ENCODE results near the gene HMGB1. TPM values are rescaled to one million over a fixed set of nuclear protein-coding genes. Genes with fewer than 3 reads are reported as not detected.

HMGB1 gene
- total RNA-seq, 1 donor from 2014 or later, result 230 TPM

GRCh38 chr13:30422054-30422839 lies 43.5 kb downstream of the HMGB1 start, which contains the start of gene UBE2L5:
Gene UBE2L5, plus strand, starts transcription at chr13:30422493. Its CDS starts 5,498 bp downstream, at chr13:30427991.
- Mint-ChIP-seq H3K27ac (ENCODE audit: unreplicated experiment) (peak within 1 kb of the TSS; percentile 82), H3K27me3 (ENCODE audit: unreplicated experiment) (peaks cover 12% of the 10 kb centered on the region)

GRCh38 chr13:30421093-30422053 lies 44.4 kb downstream of the HMGB1 start:
- H3K27ac Mint-ChIP-seq (ENCODE audit: unreplicated experiment), result peak overlapping the region; percentile 82
- peaks cover 12% of the 10 kb centered on the region for H3K27me3 Mint-ChIP-seq (ENCODE audit: unreplicated experiment)

More at GRCh38 chr13:30422054-30422839, 43.5 kb downstream of the HMGB1 start, which contains the start of gene UBE2L5:
- Mint-ChIP-seq H3K9me3 (ENCODE audit: unreplicated experiment) (no peaks in the 10 kb centered on the region), H3K4me3 (ENCODE audit: unreplicated experiment) (peak within 1 kb of the TSS; percentile 95), H3K36me3 (ENCODE audit: low read depth, unreplicated experiment) (no peaks in the 10 kb centered on the region), H3K4me1 (ENCODE audit: unreplicated experiment) (peaks cover 11% of the 10 kb centered on the region)
- DNase-seq (ENCODE audit: low spot score), result peak; percentile 71
- TF ChIP-seq CTCF (IDR thresholded peaks at IDR 0.05; ENCODE audit: unreplicated experiment), result no peak

GRCh38 chr13:30418717-30419459 lies 46.8 kb downstream of the HMGB1 start:
- Mint-ChIP-seq H3K9me3 (ENCODE audit: unreplicated experiment) (no peaks in the 10 kb centered on the region), H3K4me3 (ENCODE audit: unreplicated experiment) (no peak overlapping the region), H3K27me3 (ENCODE audit: unreplicated experiment) (peaks cover 12% of the 10 kb centered on the region), H3K27ac (ENCODE audit: unreplicated experiment) (no peak overlapping the region), H3K36me3 (ENCODE audit: low read depth, unreplicated experiment) (no peaks in the 10 kb centered on the region), H3K4me1 (ENCODE audit: unreplicated experiment) (peaks cover 12% of the 10 kb centered on the region)
- TF ChIP-seq CTCF (IDR thresholded peaks at IDR 0.05; ENCODE audit: unreplicated experiment), result no peak
- DNase-seq (ENCODE audit: low spot score), result no peak

More at GRCh38 chr13:30421093-30422053, 44.4 kb downstream of the HMGB1 start:
- Mint-ChIP-seq H3K4me1 (ENCODE audit: unreplicated experiment) (peaks cover 11% of the 10 kb centered on the region), H3K36me3 (ENCODE audit: low read depth, unreplicated experiment) (no peaks in the 10 kb centered on the region), H3K9me3 (ENCODE audit: unreplicated experiment) (no peaks in the 10 kb centered on the region), H3K4me3 (ENCODE audit: unreplicated experiment) (peak overlapping the region; percentile 88)
- TF ChIP-seq CTCF (IDR thresholded peaks at IDR 0.05; ENCODE audit: unreplicated experiment), result no peak
- peak; percentile 71 for DNase-seq (ENCODE audit: low spot score)

GRCh38 chr13:30418075-30418716 lies 47.5 kb downstream of the HMGB1 start:
- Mint-ChIP-seq H3K27me3 (ENCODE audit: unreplicated experiment) (peaks cover 12% of the 10 kb centered on the region), H3K4me1 (ENCODE audit: unreplicated experiment) (peaks cover 14% of the 10 kb centered on the region), H3K36me3 (ENCODE audit: low read depth, unreplicated experiment) (no peaks in the 10 kb centered on the region), H3K27ac (ENCODE audit: unreplicated experiment) (no peak overlapping the region), H3K9me3 (ENCODE audit: unreplicated experiment) (no peaks in the 10 kb centered on the region), H3K4me3 (ENCODE audit: unreplicated experiment) (no peak overlapping the region)
- no peak for DNase-seq (ENCODE audit: low spot score)
- TF ChIP-seq CTCF (IDR thresholded peaks at IDR 0.05; ENCODE audit: unreplicated experiment), result no peak
